Neural crest cell (in vitro differentiated cells): ENCODE measurements around the gene TSPEAR. TPM values are rescaled to one million over a fixed set of nuclear protein-coding genes. Genes with fewer than 3 reads are reported as not detected.
"Not testable (repeated sequence)": the region's sequence is repeated elsewhere in the genome, so short reads cannot be mapped to it uniquely, and the experiment has no call there.

Experiments used
- DNase-seq: peaks from one replicate; pipeline ENCODE4 v3.0.0; 2021; ENCODE audit warnings: low read depth, mixed read lengths, low spot score
- H3K27ac Mint-ChIP-seq: one replicate; pipeline ENCODE4 v1.8.0; 2021; ENCODE audit warnings: mild to moderate bottlenecking, mixed read lengths; ENCODE audit not compliant: unreplicated experiment
- H3K27me3 Mint-ChIP-seq: 2 replicates; pipeline ENCODE4 v1.8.0; 2021; ENCODE audit warnings: low read depth, mild to moderate bottlenecking, mixed read lengths
- H3K36me3 Mint-ChIP-seq: 2 replicates; pipeline ENCODE4 v1.8.0; 2021; ENCODE audit warnings: low read depth, mild to moderate bottlenecking, mixed read lengths
- H3K4me1 Mint-ChIP-seq: 2 replicates; pipeline ENCODE4 v1.8.0; 2021; ENCODE audit warnings: mixed read lengths
- H3K4me3 Mint-ChIP-seq: one replicate; pipeline ENCODE4 v1.8.0; 2021; ENCODE audit warnings: mild to moderate bottlenecking, mixed read lengths
- H3K9me3 Mint-ChIP-seq: 2 replicates; pipeline ENCODE4 v1.8.0; 2021; ENCODE audit warnings: mixed read lengths
- CTCF ChIP-seq: fragments of 200-600 bp; sonication (generic); conservative IDR thresholded peaks from 2 replicates; pipeline ENCODE4 v1.5.0; 2021; ENCODE audit warnings: antibody characterized with exemption, mild to moderate bottlenecking
- total RNA-seq: library from RNA; stranded (reverse); gene quantifications from 2 replicates; pipeline ENCODE4 v1.2.1, GENCODE V29; 2021

TSPEAR gene
- total RNA-seq, 1 donor from 2014 or later = not detected

GRCh38 chr21:44644878-44645277 is 66.5 kb downstream of the TSPEAR start:
- H3K36me3 Mint-ChIP-seq = peaks cover 5% of the 10 kb centered on the region
- peaks cover 31% of the 10 kb centered on the region for H3K9me3 Mint-ChIP-seq
- peaks cover 10% of the 10 kb centered on the region for H3K27me3 Mint-ChIP-seq
- no peak for DNase-seq
- no peaks in the 10 kb centered on the region for H3K4me1 Mint-ChIP-seq
- no peak overlapping the region for H3K27ac Mint-ChIP-seq
- TF ChIP-seq CTCF = no peak
- no peak overlapping the region for H3K4me3 Mint-ChIP-seq

- H3K4me3 Mint-ChIP-seq = no peak overlapping the region
Observed at GRCh38 chr21:44643741-44644310, 67.5 kb downstream of the TSPEAR start.

GRCh38 chr21:44640761-44641160 is 70.6 kb downstream of the TSPEAR start:
- Mint-ChIP-seq H3K4me1 (peaks cover 10% of the 10 kb centered on the region), H3K27ac (no peak overlapping the region), H3K9me3 (peaks cover 31% of the 10 kb centered on the region), H3K4me3 (no peak overlapping the region), H3K27me3 (peaks cover 4% of the 10 kb centered on the region), H3K36me3 (peaks cover 5% of the 10 kb centered on the region)
- no peak for TF ChIP-seq CTCF
- no peak for DNase-seq

More at GRCh38 chr21:44643741-44644310, 67.5 kb downstream of the TSPEAR start:
- H3K9me3 Mint-ChIP-seq = peaks cover 31% of the 10 kb centered on the region
- TF ChIP-seq CTCF = no peak
- H3K27me3 Mint-ChIP-seq = peaks cover 10% of the 10 kb centered on the region
- no peaks in the 10 kb centered on the region for H3K4me1 Mint-ChIP-seq
- no peak for DNase-seq
- H3K27ac Mint-ChIP-seq = no peak overlapping the region
- peaks cover 5% of the 10 kb centered on the region for H3K36me3 Mint-ChIP-seq

- no peak overlapping the region for H3K27ac Mint-ChIP-seq
- no peak overlapping the region for H3K4me3 Mint-ChIP-seq
- DNase-seq = no peak
- peaks cover 10% of the 10 kb centered on the region for H3K4me1 Mint-ChIP-seq
- peaks cover 24% of the 10 kb centered on the region for H3K9me3 Mint-ChIP-seq
- peaks cover 3% of the 10 kb centered on the region for H3K36me3 Mint-ChIP-seq
- peaks cover 7% of the 10 kb centered on the region for H3K27me3 Mint-ChIP-seq
- TF ChIP-seq CTCF = no peak
Observed at GRCh38 chr21:44639331-44639655, 72.1 kb downstream of the TSPEAR start.

GRCh38 chr21:44638506-44639330 is 72.7 kb downstream of the TSPEAR start:
- not testable (repeated sequence) for H3K4me3 Mint-ChIP-seq, H3K27ac Mint-ChIP-seq, DNase-seq, H3K4me1 Mint-ChIP-seq, H3K36me3 Mint-ChIP-seq
- Mint-ChIP-seq H3K9me3 (peaks cover 24% of the 10 kb centered on the region), H3K27me3 (peaks cover 10% of the 10 kb centered on the region)

GRCh38 chr21:44637851-44638348 is 73.5 kb downstream of the TSPEAR start:
- Mint-ChIP-seq H3K9me3 (peaks cover 17% of the 10 kb centered on the region), H3K27me3 (peaks cover 16% of the 10 kb centered on the region)
- DNase-seq, H3K27ac Mint-ChIP-seq, H3K4me1 Mint-ChIP-seq, H3K4me3 Mint-ChIP-seq, H3K36me3 Mint-ChIP-seq: not testable (repeated sequence)
